SK-N-SH treated with all-trans-retinoic acid at 6 μM for 48 hours (cell line): Measurements from ENCODE around the gene C20orf141.

Experiments used
- ATAC-seq: fragments of 200-7000 bp; cut with Tn5 transposase; 3 replicates; pipeline ENCODE4 v1.9.1; 2020; ENCODE audit warnings: mild to moderate bottlenecking, moderate library complexity
- ARNTL ChIP-seq: fragments of 450-650 bp; formaldehyde crosslinking; IDR thresholded peaks from 2 replicates; pipeline ENCODE4 v1.5.0; 2020; ENCODE audit warnings: low read depth, mild to moderate bottlenecking, moderate library complexity, borderline replicate concordance
- BACH2 ChIP-seq: fragments of 250-450 bp; sonication (Bioruptor Pico); IDR thresholded peaks from 2 replicates; pipeline ENCODE4 v1.9.0; 2021; ENCODE audit warnings: mild to moderate bottlenecking, borderline replicate concordance
- CREB5 ChIP-seq: fragments of 250-450 bp; sonication (Bioruptor Pico); IDR thresholded peaks from 2 replicates; pipeline ENCODE4 v1.5.1; 2020; ENCODE audit warnings: low read depth, mild to moderate bottlenecking, moderate library complexity
- CSDC2 ChIP-seq: fragments of 250-450 bp; sonication (Bioruptor Pico); IDR thresholded peaks from 2 replicates; pipeline ENCODE4 v1.5.0; 2020; ENCODE audit warnings: mild to moderate bottlenecking, moderate library complexity
- CSRNP3 ChIP-seq: fragments of 250-450 bp; sonication (Bioruptor Pico); IDR thresholded peaks from 2 replicates; pipeline ENCODE4 v1.5.1; 2021; ENCODE audit warnings: mild to moderate bottlenecking, moderate library complexity
- ESRRG ChIP-seq: fragments of 250-450 bp; sonication (Bioruptor Pico); IDR thresholded peaks from 2 replicates; pipeline ENCODE4 v1.6.1; 2021; ENCODE audit warnings: mild to moderate bottlenecking
- GLIS3 ChIP-seq: fragments of 250-450 bp; sonication (Bioruptor Pico); IDR thresholded peaks from 2 replicates; pipeline ENCODE4 v1.5.0; 2020; ENCODE audit warnings: mild to moderate bottlenecking, moderate library complexity
- ISL1 ChIP-seq: fragments of 250-450 bp; sonication (Bioruptor Pico); IDR thresholded peaks from 2 replicates; pipeline ENCODE4 v2.1.2; 2022; ENCODE audit warnings: mild to moderate bottlenecking, moderate library complexity
- OSR1 ChIP-seq: fragments of 250-450 bp; sonication (Bioruptor Pico); IDR thresholded peaks from 2 replicates; pipeline ENCODE4 v1.8.0; 2022; ENCODE audit warnings: moderate library complexity, mild to moderate bottlenecking, inconsistent platforms
- PATZ1 ChIP-seq: fragments of 250-450 bp; sonication (Bioruptor Pico); IDR thresholded peaks from 2 replicates; pipeline ENCODE4 v1.8.0; 2020; ENCODE audit warnings: mild to moderate bottlenecking, moderate library complexity, borderline replicate concordance
- POU6F1 ChIP-seq: fragments of 250-450 bp; sonication (Bioruptor Pico); IDR thresholded peaks from 2 replicates; pipeline ENCODE4 v1.8.0; 2021; ENCODE audit warnings: low read depth, mild to moderate bottlenecking, moderate library complexity, borderline replicate concordance
- PPARA ChIP-seq: fragments of 250-450 bp; sonication (Bioruptor Pico); IDR thresholded peaks from 2 replicates; pipeline ENCODE4 v1.5.0; 2020; ENCODE audit warnings: mild to moderate bottlenecking, borderline replicate concordance
- RARB ChIP-seq: fragments of 250-450 bp; sonication (Bioruptor Pico); IDR thresholded peaks from 2 replicates; pipeline ENCODE4 v1.8.0; 2021; ENCODE audit warnings: mild to moderate bottlenecking, moderate library complexity
- SNAI2 ChIP-seq: fragments of 250-450 bp; sonication (Bioruptor Pico); IDR thresholded peaks from 2 replicates; pipeline ENCODE4 v1.5.0; 2020; ENCODE audit warnings: mild to moderate bottlenecking, moderate library complexity
- TCF4 ChIP-seq: fragments of 250-450 bp; sonication (Bioruptor Pico); IDR thresholded peaks from 2 replicates; pipeline ENCODE4 v1.8.0; 2021; ENCODE audit warnings: mild to moderate bottlenecking, moderate library complexity, borderline replicate concordance
- TOX ChIP-seq: fragments of 250-450 bp; sonication (Bioruptor Pico); IDR thresholded peaks from 2 replicates; pipeline ENCODE4 v1.8.0; 2021; ENCODE audit warnings: mild to moderate bottlenecking, moderate library complexity, borderline replicate concordance
- TSHZ2 ChIP-seq: fragments of 250-450 bp; sonication (Bioruptor Pico); IDR thresholded peaks from 2 replicates; pipeline ENCODE4 v1.5.0; 2020; ENCODE audit warnings: mild to moderate bottlenecking, moderate library complexity
- ZC3H10 ChIP-seq: fragments of 250-450 bp; sonication (Bioruptor Pico); IDR thresholded peaks from 2 replicates; pipeline ENCODE4 v1.5.1; 2021; ENCODE audit warnings: mild to moderate bottlenecking, moderate library complexity
- ZFP3 ChIP-seq: fragments of 250-450 bp; sonication (Bioruptor Pico); IDR thresholded peaks from 2 replicates; pipeline ENCODE4 v1.5.0; 2020; ENCODE audit warnings: mild to moderate bottlenecking, moderate library complexity
- ZFP30 ChIP-seq: fragments of 450-650 bp; formaldehyde crosslinking; IDR thresholded peaks from 2 replicates; pipeline ENCODE4 v1.5.0; 2022; ENCODE audit warnings: mild to moderate bottlenecking, moderate library complexity
- ZNF565 ChIP-seq: fragments of 450-650 bp; formaldehyde crosslinking; conservative IDR thresholded peaks from 2 replicates; pipeline ENCODE4 v1.5.0; 2020; ENCODE audit warnings: low read depth, mild to moderate bottlenecking, moderate library complexity
- ZNF70 ChIP-seq: fragments of 450-650 bp; formaldehyde crosslinking; IDR thresholded peaks from 2 replicates; pipeline ENCODE4 v1.5.0; 2020; ENCODE audit warnings: mild to moderate bottlenecking, moderate library complexity
- ZNF8 ChIP-seq: fragments of 450-650 bp; formaldehyde crosslinking; IDR thresholded peaks from 2 replicates; pipeline ENCODE4 v1.5.0; 2020; ENCODE audit warnings: mild to moderate bottlenecking, moderate library complexity

C20orf141 gene

GRCh38 chr20:2814076-2814475, 711 bp upstream of the C20orf141 start:
- no peak for TF ChIP-seq GLIS3
- no peak for TF ChIP-seq CSDC2 (CRISPR knock-in tag)
- no peak for TF ChIP-seq TCF4 (CRISPR knock-in tag)
- TF ChIP-seq ARNTL (CRISPR knock-in tag): no peak
- TF ChIP-seq ESRRG (CRISPR knock-in tag): no peak
- ATAC-seq: peak; percentile 16

GRCh38 chr20:2815242-2815900, 584 bp downstream of the C20orf141 start:
- TF ChIP-seq ESRRG (CRISPR knock-in tag) (no peak), ZC3H10 (no peak), CSRNP3 (no peak), SNAI2 (CRISPR knock-in tag) (no peak), ZNF565 (CRISPR knock-in tag) (no peak), CREB5 (CRISPR knock-in tag) (no peak), CSDC2 (CRISPR knock-in tag) (no peak), RARB (CRISPR knock-in tag) (no peak), ZNF8 (CRISPR knock-in tag) (no peak), GLIS3 (no peak), PATZ1 (CRISPR knock-in tag) (no peak), TOX (no peak), ZFP30 (CRISPR knock-in tag) (no peak), ZNF70 (CRISPR knock-in tag) (no peak), POU6F1 (CRISPR knock-in tag) (no peak)

GRCh38 chr20:2816030-2816582, 1.3 kb downstream of the C20orf141 start, which contains the start of gene TMEM239:
TMEM239 (plus strand) TSS chr20:2816364; CDS start chr20:2816555, 191 bp downstream.
- no peak for ATAC-seq
- TF ChIP-seq TSHZ2 (CRISPR knock-in tag) (no peak), RARB (CRISPR knock-in tag) (no peak), TOX (no peak), PPARA (CRISPR knock-in tag) (no peak), ZFP30 (CRISPR knock-in tag) (no peak), ZFP3 (CRISPR knock-in tag) (no peak), GLIS3 (no peak), ISL1 (CRISPR knock-in tag) (no peak), PATZ1 (CRISPR knock-in tag) (no peak), OSR1 (CRISPR knock-in tag) (no peak), ZC3H10 (no peak), BACH2 (CRISPR knock-in tag) (no peak), ARNTL (CRISPR knock-in tag) (no peak), SNAI2 (CRISPR knock-in tag) (no peak), ZNF565 (CRISPR knock-in tag) (no peak), CSRNP3 (no peak), ZNF70 (CRISPR knock-in tag) (no peak), ZNF8 (CRISPR knock-in tag) (no peak)

More at GRCh38 chr20:2815242-2815900, 584 bp downstream of the C20orf141 start:
- peak; percentile 4; the same call in 2 of the 3 replicates for ATAC-seq
